H1 (cell line): ENCODE data around the gene ASS1. TPM values are rescaled to one million over a fixed set of nuclear protein-coding genes. Genes with fewer than 3 reads are reported as not detected.

Experiments used
- CTCF ChIA-PET: fragments of 300-600 bp; sonication (Branson Sonifier 250); formaldehyde crosslinking; loops from one replicate; lab custom pipeline; 2021; ENCODE audit not compliant: partially characterized antibody; lab: Charles Lee
- POLR2A ChIA-PET: fragments of 300-600 bp; sonication (Branson Sonifier 250); formaldehyde crosslinking; loops from one replicate; lab custom pipeline; 2021; ENCODE audit warnings: inconsistent platforms; ENCODE audit not compliant: partially characterized antibody; lab: Charles Lee
- DNase-seq, 2 experiments: peaks; one replicate each; pipeline versions ENCODE4 v3.0.0 to v3.0.0-alpha.2; 2010 to 2022; ENCODE audit warnings: low spot score in 2 of 2, low read depth in 1 of 2, mixed read lengths in 1 of 2
- FAIRE-seq: peaks from 2 replicates; lab custom pipeline; 2011; peaks lifted over from hg19 to GRCh38; lab: Jason Lieb, UNC
- H2AFZ ChIP-seq: 2 replicates; pipeline ENCODE4 v1.8.1; 2012; ENCODE audit warnings: low read length, inconsistent platforms
- H2AK5ac ChIP-seq: 2 replicates; pipeline ENCODE4 v1.6.1; 2013; ENCODE audit warnings: low read depth, low read length
- H2BK120ac ChIP-seq: replicated peaks from 2 replicates; pipeline ENCODE3; 2013; ENCODE audit warnings: low read depth, low read length, inconsistent platforms
- H2BK12ac ChIP-seq: 2 replicates; pipeline ENCODE4 v1.6.1; 2013; ENCODE audit warnings: low read depth, low read length
- H2BK15ac ChIP-seq: 2 replicates; pipeline ENCODE4 v1.6.1; 2013; ENCODE audit warnings: low read length
- H2BK20ac ChIP-seq: 2 replicates; pipeline ENCODE4 v1.6.1; 2013; ENCODE audit warnings: low read length
- H2BK5ac ChIP-seq: 2 replicates; pipeline ENCODE4 v1.6.1; 2013; ENCODE audit warnings: low read depth, low read length
- H3K14ac ChIP-seq: 2 replicates; pipeline ENCODE4 v1.6.1; 2013; ENCODE audit warnings: inconsistent platforms; ENCODE audit not compliant: insufficient read length
- H3K18ac ChIP-seq: 2 replicates; pipeline ENCODE4 v1.6.1; 2013; ENCODE audit warnings: low read length; ENCODE audit errors: extremely low read depth
- H3K23ac ChIP-seq: 2 replicates; pipeline ENCODE4 v1.6.1; 2013; ENCODE audit warnings: inconsistent platforms; ENCODE audit not compliant: insufficient read length
- H3K23me2 ChIP-seq: 2 replicates; pipeline ENCODE4 v1.6.1; 2013; ENCODE audit warnings: low read depth, low read length
- H3K27ac ChIP-seq: 2 replicates; pipeline ENCODE4 v1.6.1; 2011; ENCODE audit warnings: low read depth, low read length, inconsistent platforms
- H3K27me3 ChIP-seq, 4 experiments: replicated peaks in 1 of 4; 1 replicate in 1 of 4; 2 replicates in 3 of 4; pipeline versions ENCODE4 v1.6.1 to v1.8.1; 2011 to 2013; ENCODE audit warnings: low read length in 3 of 4, mild to moderate bottlenecking in 3 of 4, inconsistent platforms in 2 of 4, mixed read lengths in 2 of 4, moderate library complexity in 1 of 4; ENCODE audit not compliant: control insufficient read depth in 3 of 4, insufficient read depth in 3 of 4; ENCODE audit errors: extremely low read depth in 1 of 4
- H3K36me3 ChIP-seq, 4 experiments: 2 replicates each; pipeline versions ENCODE4 v1.6.1 to v1.8.1; 2011 to 2013; ENCODE audit warnings: mild to moderate bottlenecking in 4 of 4, low read length in 3 of 4, moderate library complexity in 2 of 4, control low read depth in 1 of 4, inconsistent platforms in 1 of 4; ENCODE audit not compliant: insufficient read depth in 4 of 4, control insufficient read depth in 2 of 4
- H3K4ac ChIP-seq: replicated peaks from 2 replicates; pipeline ENCODE3; 2013; ENCODE audit warnings: low read length, low read depth, mixed read lengths, inconsistent platforms; ENCODE audit not compliant: insufficient read length
- H3K4me1 ChIP-seq, 4 experiments: replicated peaks in 1 of 4; 1 replicate in 1 of 4; 2 replicates in 3 of 4; pipeline versions ENCODE4 v1.6.1 to v1.8.1; 2011 to 2013; ENCODE audit warnings: low read length in 3 of 4, inconsistent platforms in 2 of 4, mixed read lengths in 1 of 4; ENCODE audit not compliant: insufficient read depth in 4 of 4, control insufficient read depth in 3 of 4
- H3K4me2 ChIP-seq, 2 experiments: 2 replicates each; pipeline versions ENCODE4 v1.6.1 to v1.8.1; 2011 to 2013; ENCODE audit warnings: low read depth in 2 of 2, low read length in 2 of 2, control low read depth in 1 of 2, inconsistent platforms in 1 of 2, mild to moderate bottlenecking in 1 of 2; ENCODE audit not compliant: insufficient read depth in 1 of 2
- H3K4me3 ChIP-seq, 4 experiments: fragments of 200-600, 300-600 bp in 1 of 4; sonication (generic), shearing (Covaris generic), sonication (Bioruptor Twin) in 1 of 4; 2 replicates each; pipeline versions ENCODE4 v1.5.1 to v1.8.1; 2011 to 2016; ENCODE audit warnings: low read length in 4 of 4, low read depth in 3 of 4, control low read depth in 2 of 4, inconsistent platforms in 2 of 4, mild to moderate bottlenecking in 2 of 4, mixed read lengths in 1 of 4, moderate library complexity in 1 of 4; ENCODE audit not compliant: insufficient read depth in 2 of 4; ENCODE audit errors: extremely low read depth in 1 of 4
- H3K56ac ChIP-seq: replicated peaks from 2 replicates; pipeline ENCODE3; 2013; ENCODE audit warnings: low read depth, mild to moderate bottlenecking, mixed read lengths, low read length, inconsistent platforms; ENCODE audit not compliant: insufficient read length
- H3K79me1 ChIP-seq: 2 replicates; pipeline ENCODE4 v1.6.1; 2013; ENCODE audit warnings: low read depth, low read length, control low read depth
- H3K79me2 ChIP-seq, 2 experiments: 2 replicates each; pipeline versions ENCODE4 v1.6.1 to v1.8.1; 2012 to 2013; ENCODE audit warnings: low read length in 2 of 2, mild to moderate bottlenecking in 2 of 2, inconsistent platforms in 1 of 2; ENCODE audit not compliant: insufficient read depth in 2 of 2, control insufficient read depth in 1 of 2
- H3K9ac ChIP-seq, 4 experiments: replicated peaks in 1 of 4; 1 replicate in 1 of 4; 2 replicates in 3 of 4; pipeline versions ENCODE4 v1.6.1 to v1.8.1; 2011 to 2013; ENCODE audit warnings: low read depth in 3 of 4, low read length in 3 of 4, control low read depth in 2 of 4, mild to moderate bottlenecking in 2 of 4, moderate library complexity in 2 of 4, inconsistent platforms in 1 of 4; ENCODE audit errors: extremely low read depth in 1 of 4
- H3K9me3 ChIP-seq, 2 experiments: 2 replicates each; pipeline versions ENCODE4 v1.6.1 to v1.8.1; 2012 to 2013; ENCODE audit warnings: mild to moderate bottlenecking in 2 of 2, moderate library complexity in 2 of 2, control low read depth in 1 of 2, inconsistent platforms in 1 of 2, low read depth in 1 of 2, low read length in 1 of 2, mixed read lengths in 1 of 2; ENCODE audit not compliant: insufficient read depth in 2 of 2
- H4K20me1 ChIP-seq, 2 experiments: replicated peaks in 1 of 2; 2 replicates each; pipeline versions ENCODE3 to v1.8.1; 2011 to 2013; ENCODE audit warnings: inconsistent platforms in 2 of 2, low read length in 2 of 2, mild to moderate bottlenecking in 1 of 2; ENCODE audit not compliant: insufficient read depth in 2 of 2, control insufficient read depth in 1 of 2
- H4K5ac ChIP-seq: 2 replicates; pipeline ENCODE4 v1.6.1; 2013; ENCODE audit warnings: low read length, low read depth, mixed read lengths, inconsistent platforms; ENCODE audit not compliant: insufficient read length
- H4K8ac ChIP-seq: 2 replicates; pipeline ENCODE4 v1.8.0; 2013; ENCODE audit warnings: mild to moderate bottlenecking, moderate library complexity, low read length, inconsistent platforms; ENCODE audit not compliant: insufficient read depth; ENCODE audit errors: extremely low read depth
- H4K91ac ChIP-seq: replicated peaks from 2 replicates; pipeline ENCODE3; 2013; ENCODE audit warnings: low read length, mixed read lengths, inconsistent platforms; ENCODE audit not compliant: insufficient read length
- ASH2L ChIP-seq: fragments of 200-600, 300-600 bp; sonication (generic); IDR thresholded peaks from one replicate; pipeline ENCODE4 v1.7.1; 2017; ENCODE audit warnings: low read length
- BCL11A ChIP-seq, 2 experiments: IDR thresholded peaks; one replicate each; pipeline ENCODE4 v1.6.1; 2011; ENCODE audit warnings: low read depth in 2 of 2, low read length in 2 of 2, mild to moderate bottlenecking in 2 of 2
- CBX8 ChIP-seq: fragments of 300-800, 300-1000 bp; sonication (generic); IDR thresholded peaks from 2 replicates; pipeline ENCODE4 v1.7.1; 2016; ENCODE audit warnings: low read depth, low read length, borderline replicate concordance
- CTBP2 ChIP-seq: IDR thresholded peaks from 2 replicates; pipeline ENCODE4 v1.7.0; 2011; ENCODE audit warnings: borderline replicate concordance, mild to moderate bottlenecking, moderate library complexity, mixed read lengths, low read length; ENCODE audit not compliant: insufficient read depth, insufficient read length
- JUND ChIP-seq: IDR thresholded peaks from 2 replicates; pipeline ENCODE4 v1.6.1; 2011; ENCODE audit warnings: mild to moderate bottlenecking, improper control_type of control experiment, low read length
- KDM5A ChIP-seq: fragments of 200-600 bp; IDR thresholded peaks from 2 replicates; pipeline ENCODE4 v1.7.1; 2012; ENCODE audit warnings: mild to moderate bottlenecking, low read length, inconsistent platforms, mixed read lengths
- SAP30 ChIP-seq: fragments of 300-600 bp; sonication (generic); IDR thresholded peaks from 2 replicates; pipeline ENCODE4 v1.7.1; 2012; ENCODE audit warnings: low read length, moderate library complexity, mild to moderate bottlenecking, inconsistent platforms; ENCODE audit not compliant: insufficient read depth, insufficient replicate concordance
- SIN3A ChIP-seq, 2 experiments: IDR thresholded peaks in 1 of 2; conservative IDR thresholded peaks in 1 of 2; 2 replicates each; pipeline ENCODE4 v1.6.1; 2011 to 2012; ENCODE audit warnings: low read length in 2 of 2, improper control_type of control experiment in 1 of 2, low read depth in 1 of 2, mild to moderate bottlenecking in 1 of 2
- SIRT6 ChIP-seq: IDR thresholded peaks from one replicate; pipeline ENCODE4 v1.7.1; 2012; ENCODE audit warnings: low read length, inconsistent platforms
- SP2 ChIP-seq: IDR thresholded peaks from 2 replicates; pipeline ENCODE4 v1.6.1; 2012; ENCODE audit warnings: mild to moderate bottlenecking, low read length, inconsistent platforms
- TCF12 ChIP-seq: IDR thresholded peaks from 2 replicates; pipeline ENCODE4 v1.6.1; 2011; ENCODE audit warnings: low read depth, mild to moderate bottlenecking, low read length
- TEAD4 ChIP-seq: IDR thresholded peaks from 2 replicates; pipeline ENCODE4 v1.6.1; 2012; ENCODE audit warnings: low read depth, low read length, inconsistent platforms, mixed read lengths
- USF2 ChIP-seq: IDR thresholded peaks from 2 replicates; pipeline ENCODE4 v1.6.1; 2011; ENCODE audit warnings: low read length, improper control_type of control experiment
- WGBS, 2 experiments: shearing (Covaris generic) in 1 of 2; methylation state at CpG; one replicate each; pipeline versions ENCODE4 v1.1.6 to v1.1.7; 2013 to 2015; ENCODE audit warnings: low lambda C conversion rate in 2 of 2, mixed read lengths in 2 of 2, inconsistent platforms in 1 of 2, low coverage in 1 of 2, missing lambda C conversion rate in 1 of 2; ENCODE audit not compliant: insufficient replicate concordance in 2 of 2, insufficient coverage in 1 of 2, insufficient read length in 1 of 2; ENCODE audit errors: extremely low coverage in 1 of 2, missing lambda C conversion rate in 1 of 2; 5-methylcytosine and 5-hydroxymethylcytosine counted together
- polyA plus RNA-seq, 7 experiments: library from polyadenylated mRNA; depleted of rRNA in 3 of 7; stranded (reverse) in 5 of 7; unstranded in 2 of 7; fragments of >200 nt in 5 of 7; fragments of 200-250 nt in 2 of 7; gene quantifications; 1 replicate in 5 of 7; 2 replicates in 1 of 7; 4 replicates in 1 of 7; pipeline versions ENCODE4 v1.2.1 to v1.2.3, GENCODE V29; 2011 to 2013; ENCODE audit warnings: missing spikeins in 2 of 7, mixed read lengths in 2 of 7
- total RNA-seq: library from RNA; stranded (reverse); fragmentation: NEBNext Ultra II Directional; extraction: Animal tissue kit (Norgen Biotek cat#: 25700); gene quantifications from 2 replicates; pipeline ENCODE4 v1.2.1, GENCODE V29; 2021

ASS1 gene
- total and polyA plus RNA-seq, 2 of the 8 experiments (the other 6 are each of a cell fraction or from before 2014, with no cell fraction given), result 108 to 296 TPM

DNA sequence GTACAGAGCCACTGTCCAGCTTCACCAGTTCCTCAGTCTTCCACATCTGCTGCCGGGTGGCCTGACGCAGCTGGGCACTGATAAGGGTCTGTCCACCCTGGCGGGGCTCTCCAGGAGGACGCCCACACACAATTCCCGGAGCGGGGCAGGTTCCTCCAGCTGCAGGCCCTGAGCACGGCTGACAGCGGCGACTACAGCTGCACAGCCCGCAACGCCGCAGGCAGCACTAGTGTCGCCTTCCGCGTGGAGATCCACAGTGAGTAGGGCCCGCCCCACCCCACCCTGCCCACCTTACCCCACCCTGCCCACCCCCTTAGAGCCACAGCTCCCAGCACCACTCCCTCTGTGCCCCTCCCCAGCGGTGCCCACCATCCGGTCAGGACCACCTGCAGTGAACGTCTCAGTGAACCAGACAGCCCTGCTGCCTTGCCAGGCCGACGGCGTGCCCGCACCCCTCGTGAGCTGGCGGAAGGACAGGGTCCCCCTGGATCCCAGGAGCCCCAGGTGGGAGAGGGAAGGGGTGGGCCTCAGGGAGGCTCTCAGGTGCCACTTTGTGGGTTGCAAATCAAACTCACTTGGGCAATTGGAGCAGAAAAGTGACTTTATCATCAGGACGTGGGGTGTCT lies 48.8 kb upstream of the ASS1 start:
- Histone ChIP-seq H3K4ac (no peak overlapping the region), H3K79me1 (no peaks in the 10 kb centered on the region), H4K91ac (no peak overlapping the region), H3K79me2 (no peaks in the 10 kb centered on the region), H3K9ac (no peak overlapping the region), H4K20me1 (no peaks in the 10 kb centered on the region), H3K27ac (no peak overlapping the region), H2BK15ac (no peak overlapping the region), H3K4me3 (no peak overlapping the region), H2AFZ (no peak overlapping the region), H2BK12ac (no peak overlapping the region), H2BK120ac (no peak overlapping the region), H3K4me2 (no peak overlapping the region), H2AK5ac (no peak overlapping the region), H3K18ac (no peak overlapping the region), H3K56ac (no peak overlapping the region), H2BK5ac (no peak overlapping the region), H3K27me3 (no peaks in the 10 kb centered on the region), H4K5ac (no peak overlapping the region), H3K4me1 (no peaks in the 10 kb centered on the region), H3K23ac (no peak overlapping the region), H3K14ac (no peak overlapping the region), H3K36me3 (no peaks in the 10 kb centered on the region; a peak in 1 of 8 replicates), H3K9me3 (no peaks in the 10 kb centered on the region), H4K8ac (no peak overlapping the region), H2BK20ac (no peak overlapping the region), H3K23me2 (no peaks in the 10 kb centered on the region)
- CTCF ChIA-PET, result no interaction called here
- DNase-seq (no peak), FAIRE-seq (no peak)
- POLR2A ChIA-PET, result interaction anchor here (0.6 to 1.3 kb wide), 3 partner anchors 26 to 104 kb away, joined by 3 to 6 read pairs (median 4); no protein-coding TSS in a partner anchor
- 88% methylated on average over 25 of the region's 26 CpGs; no CpG with 5 or more reads in 1 of the 2 experiments for WGBS, 2 experiments
- no peak for TF ChIP-seq SIRT6
- no peak for TF ChIP-seq TEAD4
- no peak for TF ChIP-seq JUND
- no peak for TF ChIP-seq BCL11A (IDR thresholded peaks at IDR 0.05; ENCODE audit: low read depth in 2 of 2, low read length in 2 of 2)
- no peak for TF ChIP-seq CBX8
- no peak for TF ChIP-seq SP2
- no peak for TF ChIP-seq CTBP2
- no peak for TF ChIP-seq KDM5A
- TF ChIP-seq SIN3A (conservative IDR thresholded peaks at IDR 0.05 in 1 of 2, IDR thresholded peaks at IDR 0.05 in 1 of 2; ENCODE audit: low read depth in 1 of 2, low read length in 2 of 2), result no peak
- no peak for TF ChIP-seq TCF12
- TF ChIP-seq SAP30, result no peak
- no peak for TF ChIP-seq USF2
- TF ChIP-seq ASH2L, result no peak
